ENCODE measurements around the gene FLNA.
"Not testable (repeated sequence)": the region's sequence is repeated elsewhere in the genome, so short reads cannot be mapped to it uniquely, and the experiment has no call there.

The FLNA gene

GRCh38 chrX:154307202-154307601 is 67.2 kb downstream of the FLNA start:
- no peak overlapping the region for H3K4me3 ChIP-seq (ENCODE audit: low read depth, low read length)
- no peak for DNase-seq (ENCODE audit: low read depth)
- TF ChIP-seq CTCF (IDR thresholded peaks at IDR 0.05; ENCODE audit: insufficient read depth, low read depth, low read length, missing control alignments), result no peak

- no peak for DNase-seq (ENCODE audit: low read depth)
- TF ChIP-seq CTCF (IDR thresholded peaks at IDR 0.05; ENCODE audit: insufficient read depth, low read depth, low read length, missing control alignments), result no peak
- H3K4me3 ChIP-seq (ENCODE audit: low read depth, low read length), result no peak overlapping the region
These were observed 68.8 kb downstream of the FLNA start for GRCh38 chrX:154305541-154306205.

GRCh38 chrX:154304846-154305245 is 69.6 kb downstream of the FLNA start:
- H3K4me3 ChIP-seq (ENCODE audit: low read depth, low read length), result no peak overlapping the region
- no peak for DNase-seq (ENCODE audit: low read depth)
- TF ChIP-seq CTCF (IDR thresholded peaks at IDR 0.05; ENCODE audit: insufficient read depth, low read depth, low read length, missing control alignments), result no peak

GRCh38 chrX:154303476-154303875 is 71.0 kb downstream of the FLNA start:
- TF ChIP-seq CTCF (IDR thresholded peaks at IDR 0.05; ENCODE audit: insufficient read depth, low read depth, low read length, missing control alignments), result no peak
- DNase-seq (ENCODE audit: low read depth), result no peak
- H3K4me3 ChIP-seq (ENCODE audit: low read depth, low read length), result no peak overlapping the region

GRCh38 chrX:154302998-154303397 is 71.4 kb downstream of the FLNA start:
- not testable (repeated sequence) for H3K4me3 ChIP-seq (ENCODE audit: low read depth, low read length); DNase-seq (ENCODE audit: low read depth)

GRCh38 chrX:154300816-154301215 is 73.6 kb downstream of the FLNA start:
- TF ChIP-seq CTCF (IDR thresholded peaks at IDR 0.05; ENCODE audit: insufficient read depth, low read depth, low read length, missing control alignments), result no peak
- no peak overlapping the region for H3K4me3 ChIP-seq (ENCODE audit: low read depth, low read length)
- no peak for DNase-seq (ENCODE audit: low read depth)

Data from GM12865 (cell line).